A549 treated with dexamethasone at 1 μM for 4 hours (cell line): Measurements from ENCODE around the gene TLE4. TPM values are rescaled to one million over a fixed set of nuclear protein-coding genes. Genes with fewer than 3 reads are reported as not detected.

Experiments used
- total RNA-seq: library from RNA; stranded (reverse); fragments of 200-300 nt; extraction: Qiagen RNA extraction; gene quantifications from 5 replicates; pipeline ENCODE4 v1.2.3, GENCODE V29; 2022

The TLE4 gene
- 12.0 to 14.5 TPM (median 12.0 TPM) in 5 replicates for total RNA-seq

GRCh38 chr9:79571309-79572031 is at the start of gene TLE4:
TSS of gene TLE4 (plus strand) at chr9:79571965. CDS start at chr9:79572791, 826 bp downstream.

